HepG2 (cell line): ENCODE measurements around the gene ISCA1.

Experiments used
- KAT8 ChIP-seq: IDR thresholded peaks from 2 replicates; pipeline ENCODE4 v1.6.1; 2016; ENCODE audit warnings: missing genetic modification reagents, missing compliant biosample characterization
- MTA3 ChIP-seq: sonication (generic); formaldehyde crosslinking; IDR thresholded peaks from 2 replicates; pipeline ENCODE4 v1.4.0; 2020; ENCODE audit warnings: missing genetic modification reagents
- MXI1 ChIP-seq: IDR thresholded peaks from 3 replicates; pipeline ENCODE4 v1.6.1; 2012; ENCODE audit warnings: low read depth, low read length, inconsistent platforms, borderline replicate concordance
- TRIM24 ChIP-seq: sonication (generic); formaldehyde crosslinking; IDR thresholded peaks from 2 replicates; pipeline ENCODE4 v1.8.0; 2022; ENCODE audit warnings: mild to moderate bottlenecking, missing genetic modification reagents
- ZNF224 ChIP-seq: sonication (generic); formaldehyde crosslinking; IDR thresholded peaks from 2 replicates; pipeline ENCODE4 v1.5.0; 2020; ENCODE audit warnings: mild to moderate bottlenecking, missing genetic modification reagents
- TF ChIP-seq, protein P1 (sequence below): sonication (generic); formaldehyde crosslinking; IDR thresholded peaks from 2 replicates; pipeline ENCODE4 v1.8.1; 2022; ENCODE audit warnings: mild to moderate bottlenecking, missing genetic modification reagents
- TF ChIP-seq, protein P2 (sequence below): sonication (generic); formaldehyde crosslinking; IDR thresholded peaks from 2 replicates; pipeline ENCODE4 v1.5.0; 2020; ENCODE audit warnings: mild to moderate bottlenecking, missing genetic modification reagents, moderate library complexity
- TF ChIP-seq, protein P3 (sequence below): sonication (generic); formaldehyde crosslinking; IDR thresholded peaks from 2 replicates; pipeline ENCODE4 v1.4.0; 2020; ENCODE audit warnings: missing genetic modification reagents, borderline replicate concordance

DNA sequence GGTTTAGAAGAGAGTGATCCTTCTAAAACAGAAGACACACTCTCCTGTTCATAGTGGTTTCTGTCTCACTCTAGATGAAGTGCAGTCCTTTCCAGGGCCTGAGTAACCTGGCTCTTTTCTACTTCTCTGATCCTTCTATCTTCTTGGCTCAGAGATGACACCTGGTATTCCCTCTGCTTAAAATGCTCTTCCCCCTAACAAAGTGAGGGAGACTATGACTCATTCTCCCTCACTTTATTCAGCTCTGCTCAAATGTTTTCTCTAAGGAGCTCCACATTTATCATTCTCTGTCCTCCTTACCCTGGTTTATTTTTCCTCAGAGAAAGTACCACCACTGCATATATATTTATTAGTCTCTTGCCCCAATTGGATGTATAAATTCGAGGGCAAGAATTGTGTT is 47.3 kb upstream of the ISCA1 start:
- TF ChIP-seq MXI1, result no peak
- no peak for TF ChIP-seq ZNF224 (CRISPR knock-in tag)
- TF ChIP-seq, protein P1, sequence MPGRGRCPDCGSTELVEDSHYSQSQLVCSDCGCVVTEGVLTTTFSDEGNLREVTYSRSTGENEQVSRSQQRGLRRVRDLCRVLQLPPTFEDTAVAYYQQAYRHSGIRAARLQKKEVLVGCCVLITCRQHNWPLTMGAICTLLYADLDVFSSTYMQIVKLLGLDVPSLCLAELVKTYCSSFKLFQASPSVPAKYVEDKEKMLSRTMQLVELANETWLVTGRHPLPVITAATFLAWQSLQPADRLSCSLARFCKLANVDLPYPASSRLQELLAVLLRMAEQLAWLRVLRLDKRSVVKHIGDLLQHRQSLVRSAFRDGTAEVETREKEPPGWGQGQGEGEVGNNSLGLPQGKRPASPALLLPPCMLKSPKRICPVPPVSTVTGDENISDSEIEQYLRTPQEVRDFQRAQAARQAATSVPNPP (CRISPR knock-in tag), result no peak
- no peak for TF ChIP-seq KAT8 (CRISPR knock-in tag)
- TF ChIP-seq TRIM24 (CRISPR knock-in tag), result no peak
- TF ChIP-seq, protein P2, sequence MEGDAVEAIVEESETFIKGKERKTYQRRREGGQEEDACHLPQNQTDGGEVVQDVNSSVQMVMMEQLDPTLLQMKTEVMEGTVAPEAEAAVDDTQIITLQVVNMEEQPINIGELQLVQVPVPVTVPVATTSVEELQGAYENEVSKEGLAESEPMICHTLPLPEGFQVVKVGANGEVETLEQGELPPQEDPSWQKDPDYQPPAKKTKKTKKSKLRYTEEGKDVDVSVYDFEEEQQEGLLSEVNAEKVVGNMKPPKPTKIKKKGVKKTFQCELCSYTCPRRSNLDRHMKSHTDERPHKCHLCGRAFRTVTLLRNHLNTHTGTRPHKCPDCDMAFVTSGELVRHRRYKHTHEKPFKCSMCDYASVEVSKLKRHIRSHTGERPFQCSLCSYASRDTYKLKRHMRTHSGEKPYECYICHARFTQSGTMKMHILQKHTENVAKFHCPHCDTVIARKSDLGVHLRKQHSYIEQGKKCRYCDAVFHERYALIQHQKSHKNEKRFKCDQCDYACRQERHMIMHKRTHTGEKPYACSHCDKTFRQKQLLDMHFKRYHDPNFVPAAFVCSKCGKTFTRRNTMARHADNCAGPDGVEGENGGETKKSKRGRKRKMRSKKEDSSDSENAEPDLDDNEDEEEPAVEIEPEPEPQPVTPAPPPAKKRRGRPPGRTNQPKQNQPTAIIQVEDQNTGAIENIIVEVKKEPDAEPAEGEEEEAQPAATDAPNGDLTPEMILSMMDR (CRISPR knock-in tag), result no peak
- TF ChIP-seq, protein P3, sequence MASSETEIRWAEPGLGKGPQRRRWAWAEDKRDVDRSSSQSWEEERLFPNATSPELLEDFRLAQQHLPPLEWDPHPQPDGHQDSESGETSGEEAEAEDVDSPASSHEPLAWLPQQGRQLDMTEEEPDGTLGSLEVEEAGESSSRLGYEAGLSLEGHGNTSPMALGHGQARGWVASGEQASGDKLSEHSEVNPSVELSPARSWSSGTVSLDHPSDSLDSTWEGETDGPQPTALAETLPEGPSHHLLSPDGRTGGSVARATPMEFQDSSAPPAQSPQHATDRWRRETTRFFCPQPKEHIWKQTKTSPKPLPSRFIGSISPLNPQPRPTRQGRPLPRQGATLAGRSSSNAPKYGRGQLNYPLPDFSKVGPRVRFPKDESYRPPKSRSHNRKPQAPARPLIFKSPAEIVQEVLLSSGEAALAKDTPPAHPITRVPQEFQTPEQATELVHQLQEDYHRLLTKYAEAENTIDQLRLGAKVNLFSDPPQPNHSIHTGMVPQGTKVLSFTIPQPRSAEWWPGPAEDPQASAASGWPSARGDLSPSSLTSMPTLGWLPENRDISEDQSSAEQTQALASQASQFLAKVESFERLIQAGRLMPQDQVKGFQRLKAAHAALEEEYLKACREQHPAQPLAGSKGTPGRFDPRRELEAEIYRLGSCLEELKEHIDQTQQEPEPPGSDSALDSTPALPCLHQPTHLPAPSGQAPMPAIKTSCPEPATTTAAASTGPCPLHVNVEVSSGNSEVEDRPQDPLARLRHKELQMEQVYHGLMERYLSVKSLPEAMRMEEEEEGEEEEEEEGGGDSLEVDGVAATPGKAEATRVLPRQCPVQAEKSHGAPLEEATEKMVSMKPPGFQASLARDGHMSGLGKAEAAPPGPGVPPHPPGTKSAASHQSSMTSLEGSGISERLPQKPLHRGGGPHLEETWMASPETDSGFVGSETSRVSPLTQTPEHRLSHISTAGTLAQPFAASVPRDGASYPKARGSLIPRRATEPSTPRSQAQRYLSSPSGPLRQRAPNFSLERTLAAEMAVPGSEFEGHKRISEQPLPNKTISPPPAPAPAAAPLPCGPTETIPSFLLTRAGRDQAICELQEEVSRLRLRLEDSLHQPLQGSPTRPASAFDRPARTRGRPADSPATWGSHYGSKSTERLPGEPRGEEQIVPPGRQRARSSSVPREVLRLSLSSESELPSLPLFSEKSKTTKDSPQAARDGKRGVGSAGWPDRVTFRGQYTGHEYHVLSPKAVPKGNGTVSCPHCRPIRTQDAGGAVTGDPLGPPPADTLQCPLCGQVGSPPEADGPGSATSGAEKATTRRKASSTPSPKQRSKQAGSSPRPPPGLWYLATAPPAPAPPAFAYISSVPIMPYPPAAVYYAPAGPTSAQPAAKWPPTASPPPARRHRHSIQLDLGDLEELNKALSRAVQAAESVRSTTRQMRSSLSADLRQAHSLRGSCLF, result no peak
- TF ChIP-seq MTA3 (CRISPR knock-in tag), result no peak
